HG03460 (cell line): Measurements from ENCODE around the gene KCNG2.

Experiments
- ATAC-seq: cut with Tn5 transposase; IDR thresholded peaks from one replicate; pipeline ENCODE4 v1.9.1; 2021; ENCODE audit not compliant: unreplicated experiment

KCNG2 gene

DNA sequence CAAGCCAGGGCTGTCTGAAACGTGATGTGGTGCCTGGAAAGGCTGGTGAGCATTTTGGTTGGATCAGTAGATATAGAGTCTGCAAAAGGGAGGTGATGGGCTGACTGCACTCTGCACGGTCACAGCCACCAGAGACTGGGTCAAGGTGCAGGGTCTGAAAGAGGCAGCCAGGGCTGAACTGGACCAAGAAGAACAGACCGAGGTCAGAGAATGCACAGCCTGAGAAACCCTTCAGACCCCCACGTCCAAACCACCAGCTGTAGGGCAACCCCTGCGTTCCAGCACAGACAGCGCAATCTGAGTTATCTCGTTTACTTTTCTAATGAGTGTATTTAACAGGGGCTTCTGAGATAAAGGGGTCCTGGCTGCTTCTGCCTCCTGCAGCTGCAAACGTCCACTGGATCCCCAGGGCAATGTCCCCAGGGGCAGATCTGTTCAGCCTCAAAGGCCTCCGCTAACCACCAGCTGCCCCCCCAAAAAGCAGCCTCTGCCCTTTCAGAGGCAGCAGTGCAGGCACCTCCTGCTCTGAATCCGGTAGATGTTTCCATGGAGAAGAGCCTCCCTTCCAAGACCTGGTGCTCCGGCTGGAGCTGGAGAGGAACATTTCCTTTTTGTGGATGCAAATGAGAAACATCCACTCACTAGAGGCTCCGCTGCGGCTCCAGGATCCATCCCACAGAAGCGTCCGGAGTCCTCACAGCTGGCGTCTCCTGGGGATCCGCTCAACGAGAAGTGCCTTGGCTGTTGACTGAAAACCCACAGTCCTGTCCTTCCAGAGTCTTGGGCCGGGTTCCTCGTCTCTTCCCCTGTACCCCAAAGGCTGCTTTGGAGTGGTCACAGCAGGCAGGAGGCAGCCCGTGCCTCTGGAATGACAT is 970 bp upstream of the KCNG2 start:
- ATAC-seq: no peak

DNA sequence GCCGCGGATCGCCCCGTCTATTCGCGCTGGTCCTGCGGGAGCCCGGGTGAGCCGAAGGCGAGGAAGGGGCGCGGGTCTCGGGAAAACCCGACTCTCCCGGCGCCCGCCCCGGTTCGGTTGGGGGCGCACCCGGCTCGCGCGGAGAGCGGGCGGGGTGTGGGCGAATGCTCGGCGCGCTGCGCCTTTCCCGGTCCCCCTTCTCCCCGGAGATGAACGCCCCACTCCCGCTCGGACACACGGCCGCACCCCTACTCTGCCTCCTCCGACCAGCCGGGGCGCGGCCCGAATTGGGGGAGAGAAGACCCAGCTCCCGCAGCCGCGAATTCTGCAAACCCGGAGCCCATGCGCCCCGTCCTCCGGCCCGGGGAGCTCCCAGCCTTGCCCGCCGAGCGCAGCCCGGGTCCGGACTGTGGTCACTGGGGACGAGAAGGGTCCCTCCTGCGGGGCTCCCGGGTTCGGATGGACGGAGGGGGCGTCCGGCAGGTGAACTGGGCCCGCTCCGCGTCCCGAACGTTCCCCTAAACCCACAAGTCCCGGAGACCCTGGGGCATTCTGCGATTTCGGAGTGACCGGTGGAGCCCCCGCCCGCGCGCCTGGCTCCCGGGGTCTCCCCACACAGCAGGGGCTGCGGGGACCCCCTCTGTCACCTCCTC is 734 bp downstream of the KCNG2 start:
- no peak for ATAC-seq

DNA sequence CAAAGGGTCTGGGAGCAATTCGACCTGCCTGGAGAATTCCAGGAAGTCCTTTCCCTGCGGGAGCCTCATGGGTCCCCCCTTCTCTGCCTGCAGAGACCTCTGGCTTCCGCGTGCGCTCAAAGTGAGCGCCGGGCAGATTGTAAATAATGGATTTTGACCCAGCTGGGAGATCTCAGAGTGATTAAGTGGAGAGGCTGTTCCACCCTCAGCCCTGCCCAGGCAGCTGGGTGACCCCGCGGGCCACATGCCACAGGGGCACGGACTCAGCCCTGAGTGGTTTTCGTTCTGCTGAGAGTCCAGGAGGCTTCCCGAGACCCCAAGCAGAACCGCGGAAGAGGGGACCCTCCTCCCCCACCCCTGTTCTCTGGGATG is 1.2 kb downstream of the KCNG2 start:
- no peak for ATAC-seq

DNA sequence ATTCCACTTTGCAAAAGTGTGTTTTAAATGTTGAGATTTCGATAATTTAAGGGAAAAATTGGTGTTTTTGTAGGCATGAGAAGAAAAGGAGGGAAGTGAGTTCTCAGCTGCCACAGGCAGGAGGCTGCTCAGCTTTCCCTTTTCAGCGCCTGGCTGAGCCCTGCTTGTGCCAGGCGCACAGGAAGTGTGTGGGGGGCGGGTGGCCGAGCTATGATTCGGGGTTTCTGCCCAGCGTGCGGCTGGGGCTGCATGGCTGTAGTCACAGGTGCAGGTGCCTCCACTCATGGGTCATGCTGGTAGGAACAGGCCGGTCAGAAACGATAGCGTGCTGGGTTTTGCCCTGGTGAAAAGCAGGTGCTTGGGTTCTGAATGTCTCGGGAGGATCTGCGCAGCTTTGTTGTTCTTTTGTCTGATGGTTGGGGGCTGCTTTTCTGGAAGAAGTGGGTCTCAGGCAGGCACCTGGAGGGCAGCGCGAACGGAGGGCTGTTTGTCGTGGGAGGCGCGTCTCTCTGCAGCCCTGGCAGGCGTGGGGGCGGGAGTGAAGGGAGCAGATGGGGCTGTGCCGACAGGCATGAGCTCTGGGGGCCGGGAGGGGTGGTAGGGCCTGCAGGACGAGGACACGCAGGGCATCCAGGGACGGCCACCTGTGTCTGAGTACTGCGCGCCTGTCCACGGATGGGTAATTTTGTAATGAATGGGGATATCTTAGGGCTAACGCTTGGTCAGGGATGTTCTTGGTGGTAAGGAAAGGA is 2.1 kb downstream of the KCNG2 start:
- no peak for ATAC-seq

DNA sequence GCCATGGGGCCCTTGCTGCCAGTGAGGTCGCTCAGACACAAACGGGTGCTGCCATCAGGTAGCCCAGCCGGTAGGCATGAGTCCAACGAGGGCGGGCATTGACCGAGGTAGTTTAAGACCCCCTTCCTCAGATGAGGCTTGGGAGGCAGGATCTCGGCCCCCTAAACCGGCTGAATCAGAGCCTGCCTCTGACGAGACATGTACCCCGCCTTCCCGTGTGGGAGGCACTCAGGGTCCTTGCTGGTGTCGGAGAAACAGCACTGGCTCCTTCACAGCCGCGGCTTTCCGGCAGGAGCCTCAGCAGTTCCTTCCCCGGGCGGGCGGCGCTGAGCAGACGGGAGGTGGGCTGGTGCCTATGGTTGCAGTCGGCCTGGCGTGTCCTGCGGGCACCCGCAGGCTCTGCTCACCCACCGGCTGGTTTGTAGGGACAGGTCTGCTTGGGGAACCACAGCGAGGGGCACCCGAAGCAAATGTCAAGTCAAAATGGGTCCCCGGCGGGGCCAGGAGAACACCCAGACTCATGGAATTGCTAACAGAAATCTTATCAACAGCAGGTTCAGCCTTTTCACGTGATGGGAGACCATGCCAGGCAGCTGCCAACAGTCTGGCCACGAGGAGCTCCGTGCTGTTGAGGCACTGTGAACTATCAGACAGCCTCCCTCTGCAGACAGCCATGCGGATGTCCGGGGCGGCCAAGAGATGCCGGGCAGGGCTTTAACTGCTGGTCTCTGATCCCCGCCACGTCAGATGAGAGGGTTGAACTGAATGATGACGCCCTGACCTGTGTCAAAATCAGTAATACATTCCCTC is 2.8 kb downstream of the KCNG2 start:
- no peak for ATAC-seq

DNA sequence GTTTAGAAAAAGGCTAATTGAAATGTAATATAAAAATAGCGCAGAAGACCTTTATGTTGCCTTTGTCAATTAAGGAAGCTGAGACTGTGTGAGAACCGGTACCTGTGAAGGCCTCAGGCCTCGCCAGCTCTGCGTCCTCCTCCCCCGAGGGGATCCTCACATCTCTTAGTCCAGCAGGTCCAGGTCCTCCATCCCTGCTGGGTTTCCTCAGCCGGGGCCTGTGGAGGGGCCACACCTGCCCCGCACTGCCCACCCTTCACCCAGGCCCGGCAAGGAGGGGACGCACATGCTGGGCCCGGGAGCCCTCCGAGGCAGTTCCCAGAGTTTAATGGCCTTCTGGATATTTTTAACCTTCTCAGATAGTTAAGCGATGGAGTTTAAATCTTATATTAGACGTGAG is 3.5 kb downstream of the KCNG2 start:
- no peak for ATAC-seq

DNA sequence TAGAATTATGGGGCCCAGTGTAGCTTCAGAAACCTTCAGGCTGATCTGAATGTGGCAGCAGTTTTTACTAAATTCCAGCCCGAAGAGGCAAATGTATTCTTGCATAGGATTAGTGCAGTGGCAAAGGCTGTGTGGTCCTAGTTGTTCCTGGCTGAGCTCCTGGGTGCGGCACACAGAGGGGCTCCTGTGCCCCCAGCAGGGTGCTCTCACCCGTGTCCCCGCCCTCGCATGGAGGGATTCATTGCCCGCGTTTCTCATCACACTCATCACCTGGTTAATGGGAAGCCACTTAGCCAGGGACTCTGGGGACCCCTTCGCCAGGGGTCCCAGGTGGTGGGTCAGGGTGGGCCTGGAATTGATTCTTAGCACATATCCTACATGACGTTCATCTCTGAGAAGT is 3.9 kb downstream of the KCNG2 start:
- ATAC-seq: no peak

DNA sequence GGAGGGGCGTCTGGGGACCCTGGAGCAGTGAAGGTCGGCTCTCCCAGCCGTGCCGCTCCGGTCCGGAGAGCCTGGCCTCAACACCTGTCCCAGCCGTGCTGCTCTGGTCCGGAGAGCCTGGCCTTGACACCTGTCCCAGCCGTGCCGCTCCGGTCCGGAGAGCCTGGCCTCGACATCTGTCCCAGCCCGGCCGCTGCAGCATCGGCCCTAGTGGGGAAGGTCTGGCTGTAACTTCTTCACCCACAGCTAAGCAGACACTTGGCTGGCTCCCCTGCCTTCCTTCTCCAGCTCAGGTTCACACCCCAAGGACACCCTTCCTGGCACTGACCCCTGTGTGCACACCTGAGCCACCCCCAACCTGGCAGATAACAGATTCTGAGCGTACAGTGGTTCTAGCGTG is 4.6 kb downstream of the KCNG2 start:
- no peak for ATAC-seq

DNA sequence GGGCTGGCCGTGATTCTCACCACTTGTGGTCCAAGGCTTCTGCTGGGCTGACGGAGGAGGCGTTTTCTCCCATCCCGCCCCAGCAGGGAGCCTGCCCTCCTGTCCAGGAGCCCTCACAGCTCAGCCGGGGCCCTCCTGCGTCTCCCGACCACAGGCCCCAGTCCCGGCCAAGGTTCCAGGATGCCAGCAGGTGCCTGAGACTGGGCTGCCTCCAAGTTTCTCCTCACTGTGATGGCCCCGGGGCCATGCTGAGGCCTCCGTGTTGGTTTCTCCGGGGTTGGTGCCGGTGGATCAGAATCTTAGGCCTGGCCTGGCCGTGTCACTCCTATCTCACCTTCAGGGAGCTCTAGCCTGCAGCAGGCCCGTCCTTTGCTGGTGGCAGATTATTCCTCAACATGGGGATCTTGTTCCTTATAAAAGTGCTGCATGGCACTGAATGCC is 5.9 kb downstream of the KCNG2 start:
- ATAC-seq: no peak

DNA sequence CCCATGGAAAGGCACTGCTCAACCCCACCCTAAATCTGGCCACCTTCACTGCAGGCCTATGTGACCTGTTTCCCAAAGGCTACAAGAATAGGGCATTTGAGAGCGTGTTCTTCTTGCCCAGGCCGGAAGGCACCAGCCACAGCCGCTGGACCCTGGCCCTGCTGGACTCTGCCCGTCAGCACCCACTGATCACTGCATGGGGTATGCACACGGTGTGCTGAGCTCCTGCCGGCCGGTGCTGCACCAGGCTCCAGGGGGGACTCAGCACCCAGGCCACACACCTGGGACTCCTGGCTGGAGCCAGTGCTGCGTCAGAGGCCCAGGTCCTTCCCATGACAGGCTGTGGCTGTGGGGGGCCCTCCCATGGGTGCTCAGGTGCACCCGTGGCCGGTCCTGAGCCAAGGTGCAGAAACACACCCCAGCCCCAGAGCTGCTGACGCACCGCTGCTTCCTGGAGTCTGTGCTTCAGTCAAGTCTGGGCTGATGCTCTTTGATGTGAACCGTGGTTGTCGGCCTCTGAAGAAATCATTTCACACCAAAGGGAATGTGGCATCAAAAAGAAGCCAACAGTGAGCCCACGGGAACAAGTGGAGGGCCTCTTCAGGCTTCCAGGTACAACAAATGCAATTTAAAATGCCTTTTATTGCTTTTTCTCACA is 6.5 kb downstream of the KCNG2 start:
- ATAC-seq: no peak

DNA sequence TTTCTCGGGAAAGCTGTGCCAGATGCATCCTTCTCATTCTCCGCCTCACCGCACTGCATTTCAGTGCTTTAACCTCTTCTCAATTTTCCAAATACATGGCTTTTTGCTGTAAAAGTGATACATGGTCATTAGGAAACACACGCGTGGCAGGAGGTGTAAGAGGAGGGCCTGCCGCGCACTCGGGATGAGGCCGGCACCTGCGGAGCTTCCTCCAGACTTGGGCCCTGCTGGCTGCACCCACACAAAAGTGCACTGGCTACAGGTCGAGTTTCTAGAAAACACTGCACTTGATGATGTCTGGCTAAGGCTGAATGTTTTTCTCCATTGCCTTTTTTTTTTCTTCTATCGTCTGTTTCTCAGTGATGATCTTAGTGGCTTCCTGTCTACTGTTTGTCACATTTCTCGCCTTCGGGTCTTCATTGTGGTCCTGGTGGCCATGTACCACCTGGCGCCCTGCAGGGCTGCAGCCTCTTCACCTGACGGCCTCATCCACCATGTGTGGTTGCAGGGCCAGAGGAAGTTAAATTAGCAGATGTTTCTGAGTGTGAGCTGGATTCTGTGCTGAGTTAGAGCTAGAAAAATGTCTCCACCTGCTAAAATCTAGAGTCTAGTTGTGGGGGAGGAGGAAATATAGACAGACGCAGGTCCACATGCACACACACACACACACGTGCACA is 7.6 kb downstream of the KCNG2 start:
- no peak for ATAC-seq

DNA sequence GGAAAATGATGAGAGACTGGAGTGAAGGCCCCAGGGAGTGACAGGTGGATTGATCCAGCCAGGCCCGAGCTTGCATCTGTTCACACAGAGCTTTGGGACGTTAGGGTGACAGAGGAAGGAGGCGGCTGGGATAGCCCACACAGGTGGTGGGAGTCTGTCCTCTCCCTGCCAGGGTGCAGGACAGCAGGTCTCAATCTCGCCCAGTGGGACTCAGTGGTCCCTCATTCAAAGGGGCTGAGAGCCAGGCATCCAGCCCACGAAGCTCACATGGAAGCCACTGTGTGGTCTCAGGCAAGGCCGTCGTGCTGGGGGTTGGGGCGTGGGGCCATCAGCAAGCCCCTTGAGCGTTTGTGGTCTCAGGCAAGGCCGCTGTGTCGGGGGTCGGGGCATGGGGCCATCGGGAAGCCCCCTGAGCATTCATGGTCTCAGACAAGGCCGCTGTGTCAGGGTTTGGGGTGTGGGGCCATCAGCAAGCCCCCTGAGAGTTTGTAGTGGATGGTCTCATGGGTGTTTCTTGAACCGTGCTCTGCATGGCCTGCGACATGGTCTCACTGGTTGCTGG is 8.3 kb downstream of the KCNG2 start:
- no peak for ATAC-seq

DNA sequence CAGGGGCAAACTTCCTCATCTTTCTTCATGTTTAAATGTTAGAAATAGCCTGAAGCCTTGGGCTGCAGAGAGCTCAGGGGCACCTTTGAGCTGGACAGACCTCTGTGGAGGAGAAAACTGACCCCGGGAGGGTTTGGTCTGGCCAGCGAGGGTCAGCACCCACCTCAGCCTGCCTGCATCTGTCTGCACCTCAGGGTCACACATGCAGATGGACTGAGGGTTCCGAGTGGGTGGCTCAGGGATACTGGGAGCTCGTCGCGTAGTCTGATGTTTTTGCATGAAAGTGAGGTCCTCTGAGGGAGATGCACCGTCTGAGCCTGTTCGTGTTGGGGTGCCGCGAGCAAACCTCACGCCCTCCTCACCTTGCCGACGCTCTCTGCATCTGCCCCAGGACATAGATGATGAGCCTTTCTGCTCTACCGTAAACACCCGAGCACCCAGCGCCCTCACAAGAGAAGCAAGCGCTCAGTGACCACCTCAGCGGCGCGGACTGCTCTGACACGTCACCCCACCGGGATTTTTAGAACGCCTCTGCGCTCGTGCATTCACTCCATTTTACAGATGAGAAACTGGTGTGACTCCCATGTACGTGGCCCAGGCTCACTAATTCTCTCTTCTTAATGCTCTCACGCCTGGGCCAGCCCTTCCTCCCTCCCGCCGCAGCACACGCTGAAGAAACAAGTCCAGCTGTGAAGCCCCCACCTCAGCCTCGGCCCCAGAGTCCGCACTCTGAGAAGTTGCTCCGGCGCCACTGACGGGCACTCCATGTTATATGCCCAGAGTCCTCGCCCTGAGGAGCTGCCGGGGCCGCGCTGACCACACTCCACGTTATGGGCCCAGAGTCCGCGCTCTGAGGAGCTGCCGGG is 9.5 kb downstream of the KCNG2 start:
- ATAC-seq: no peak

DNA sequence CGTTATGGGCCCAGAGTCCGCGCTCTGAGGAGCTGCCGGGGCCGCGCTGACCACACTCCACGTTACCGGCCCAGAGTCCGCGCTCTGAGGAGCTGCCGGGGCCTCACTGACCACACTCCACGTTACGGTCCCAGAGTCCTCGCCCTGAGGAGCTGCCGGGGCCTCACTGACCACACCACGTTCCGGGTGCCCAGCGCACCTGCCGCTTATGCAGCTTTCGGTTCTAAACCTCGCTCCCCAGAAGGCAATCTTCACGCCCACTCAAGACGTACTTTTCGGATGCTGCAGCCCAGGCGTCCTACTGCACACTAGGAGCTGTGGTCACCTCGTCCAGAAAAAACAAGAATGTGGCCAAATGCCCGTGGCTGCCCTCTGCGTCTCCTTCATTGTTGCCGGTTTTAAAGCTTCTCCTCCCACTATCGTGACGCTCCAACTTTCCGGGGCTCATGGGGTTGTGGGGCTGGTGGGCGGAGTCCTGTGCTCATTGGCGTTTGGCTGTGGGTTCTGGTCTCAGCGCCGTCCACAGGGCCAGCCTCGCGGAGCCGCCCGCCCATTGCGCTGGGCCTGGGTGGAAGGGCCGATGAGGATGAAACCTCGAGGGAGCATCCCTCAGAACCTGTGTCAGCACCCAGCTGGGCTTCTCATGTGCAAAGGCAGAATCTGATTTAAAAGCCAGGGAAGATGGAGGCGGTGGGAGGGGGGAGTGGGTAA is 11.9 kb downstream of the KCNG2 start:
- no peak for ATAC-seq

DNA sequence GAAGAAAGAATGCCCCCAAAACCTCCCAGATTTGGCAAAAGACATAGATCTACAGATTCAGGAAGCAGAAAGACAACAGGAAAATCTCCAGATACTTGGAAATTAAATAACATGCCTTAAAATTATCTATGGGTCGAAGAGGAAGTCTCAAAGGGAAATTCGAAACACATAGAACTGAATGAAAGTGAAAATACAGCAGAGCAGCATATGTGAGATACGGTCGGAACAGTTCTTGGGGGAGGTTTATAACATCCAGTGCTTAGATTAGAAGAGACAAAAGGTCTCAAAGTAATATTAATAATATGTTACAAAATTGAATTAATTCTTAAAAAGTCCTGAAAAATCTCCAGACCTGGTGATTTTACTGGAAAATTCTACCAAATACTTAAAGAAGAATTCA is 14.3 kb downstream of the KCNG2 start:
- no peak for ATAC-seq

DNA sequence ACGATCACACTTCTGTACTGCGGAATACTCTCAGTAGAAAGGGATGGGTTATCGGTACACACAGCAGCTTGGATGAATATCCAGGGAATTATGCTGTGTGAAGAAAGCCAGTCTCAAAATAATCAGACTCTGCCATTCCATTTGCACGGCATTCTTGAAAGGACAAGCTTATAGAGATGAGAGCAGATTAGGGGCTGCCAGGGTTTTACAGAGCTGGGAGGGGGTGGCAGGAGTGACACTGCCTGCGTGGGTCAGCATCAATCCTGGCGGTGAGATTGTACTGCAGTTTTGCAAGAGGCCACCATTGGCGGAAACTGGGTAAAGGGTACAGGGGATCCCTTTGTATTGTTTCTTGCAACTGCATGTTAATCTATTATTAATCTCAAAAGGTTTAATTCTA is 16.6 kb downstream of the KCNG2 start:
- no peak for ATAC-seq

DNA sequence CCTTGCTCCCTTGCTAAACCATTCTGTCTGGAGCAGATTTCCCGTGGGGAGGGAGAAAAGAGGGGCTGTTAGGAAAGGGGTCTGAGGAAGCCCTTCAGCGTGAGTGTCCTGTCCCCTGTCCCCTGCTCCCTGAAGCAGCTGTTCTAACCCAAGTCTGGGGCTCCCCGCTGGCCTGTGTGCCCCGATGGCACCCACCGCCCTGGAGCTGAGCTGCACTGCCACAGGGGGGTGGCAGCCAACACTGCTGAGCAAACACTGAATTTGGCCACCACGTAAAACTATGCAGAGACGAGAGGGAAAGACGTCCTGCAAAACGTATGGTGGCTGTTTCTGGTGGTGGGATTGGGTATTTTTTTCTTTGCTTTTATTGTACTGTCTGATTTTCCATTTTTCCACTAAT is 17.9 kb downstream of the KCNG2 start:
- ATAC-seq: no peak

DNA sequence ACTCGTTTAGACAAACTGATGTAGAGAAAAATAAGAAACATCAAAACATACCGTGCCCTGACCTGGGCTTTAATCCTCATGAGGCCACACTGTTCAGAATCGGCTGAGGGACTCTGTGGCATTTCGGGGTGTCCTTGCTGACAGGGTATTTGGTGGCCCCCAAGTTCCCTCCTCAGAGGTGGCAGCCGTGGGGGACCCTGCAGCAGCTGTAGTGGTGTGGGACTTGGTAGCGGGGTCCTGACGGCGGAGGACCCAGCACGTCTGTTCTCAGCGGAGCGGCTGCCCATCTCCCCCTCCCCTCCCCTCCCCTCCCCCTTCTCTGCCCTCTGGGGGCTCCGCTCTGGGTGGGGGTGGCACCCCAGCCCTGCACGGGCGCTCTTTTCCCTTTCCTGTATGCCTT is 18.4 kb downstream of the KCNG2 start:
- no peak for ATAC-seq
